GM18951 (cell line): Measurements from ENCODE around the gene NOM1.

Experiments
- POLR2A ChIP-seq: IDR thresholded peaks from 4 replicates; pipeline ENCODE4 v1.6.1; 2011; ENCODE audit warnings: mild to moderate bottlenecking; ENCODE audit not compliant: insufficient read length, insufficient read depth; ENCODE audit errors: extremely low read depth
- in situ Hi-C: fragments of 300-500 bp; cut with MboI; formaldehyde crosslinking; loops from one replicate; pipeline ENCODE4 v1.12.0; 2022; ENCODE audit warnings: low sequenced_read_pairs, mixed read lengths, inconsistent platforms; ENCODE audit not compliant: unreplicated experiment

NOM1 gene

DNA sequence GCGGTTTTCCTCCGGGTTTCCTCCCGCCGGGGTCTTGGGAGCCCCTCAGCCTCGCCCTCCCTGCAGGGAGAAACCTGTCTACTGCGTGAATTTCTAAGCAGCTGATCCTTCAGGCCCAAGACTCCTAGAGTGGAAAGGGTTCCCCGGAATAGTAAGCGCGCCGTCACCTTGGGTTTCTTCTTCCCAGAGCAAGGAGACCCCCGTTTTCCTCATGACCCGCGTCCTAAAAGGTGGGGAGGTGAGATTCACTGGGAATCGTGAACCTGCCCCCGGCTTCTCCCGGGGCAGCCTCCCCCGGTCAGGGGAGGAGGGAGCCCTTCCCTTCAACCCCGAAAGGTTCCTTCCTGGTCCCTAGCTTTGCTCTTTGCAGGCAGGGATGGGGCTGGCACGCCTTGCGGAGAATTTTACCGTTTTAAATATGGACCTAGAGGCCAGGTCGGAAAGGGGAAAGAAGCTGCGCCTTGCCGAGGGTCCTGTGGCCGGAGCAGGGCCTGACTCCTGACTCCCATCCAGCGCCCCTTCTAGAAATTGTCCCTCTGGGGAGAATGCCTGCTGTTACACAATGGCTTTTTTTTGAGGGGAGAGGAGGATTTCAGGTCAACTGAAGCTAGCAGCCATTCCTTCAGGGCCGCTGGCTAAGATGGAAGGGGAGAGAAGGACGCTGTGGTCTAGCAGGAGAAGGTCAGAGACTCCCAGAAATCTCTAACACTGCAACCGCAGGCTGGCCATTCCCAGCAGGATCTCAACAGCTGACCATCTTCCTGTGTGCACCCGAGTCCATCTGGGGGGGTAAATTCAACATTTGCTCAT lies 72.6 kb downstream of the NOM1 start:
- in situ Hi-C loops, result no loop called here
- TF ChIP-seq POLR2A, result no peak
